ENCODE measurements around the gene ALKBH8. TPM values are rescaled to one million over a fixed set of nuclear protein-coding genes. Genes with fewer than 3 reads are reported as not detected.

Gene ALKBH8
- total and polyA plus RNA-seq, 2 of the 8 experiments (the other 6 are each of a cell fraction or from before 2014, with no cell fraction given) = 3.6 to 11.9 TPM

- Histone ChIP-seq H3K9me3 (ENCODE audit: insufficient read depth in 2 of 2, low read depth in 1 of 2, low read length in 1 of 2) (peaks cover 5 to 8% of the 10 kb centered on the region in 2 experiments; a peak in 3 of 4 replicates), H4K20me1 (replicated peaks in 1 of 2; ENCODE audit: control insufficient read depth in 1 of 2, insufficient read depth in 2 of 2, low read length in 2 of 2) (no peaks in the 10 kb centered on the region), H2BK12ac (ENCODE audit: low read depth, low read length) (no peak overlapping the region), H2BK120ac (replicated peaks; ENCODE audit: low read depth, low read length) (no peak overlapping the region), H2BK15ac (ENCODE audit: low read length) (no peak overlapping the region), H3K56ac (replicated peaks; ENCODE audit: insufficient read length, low read depth, low read length) (no peak overlapping the region), H3K27ac (ENCODE audit: low read depth, low read length) (no peak overlapping the region), H3K18ac (ENCODE audit: extremely low read depth, low read length) (no peak overlapping the region), H3K4ac (replicated peaks; ENCODE audit: insufficient read length, low read depth, low read length) (no peak overlapping the region), H2AK5ac (ENCODE audit: low read depth, low read length) (no peak overlapping the region), H3K23me2 (ENCODE audit: low read depth, low read length) (no peaks in the 10 kb centered on the region), H3K27me3 (replicated peaks in 1 of 4; ENCODE audit: control insufficient read depth in 3 of 4, extremely low read depth in 1 of 4, insufficient read depth in 3 of 4, low read length in 3 of 4) (no peaks in the 10 kb centered on the region), H3K4me1 (replicated peaks in 1 of 4; ENCODE audit: control insufficient read depth in 3 of 4, insufficient read depth in 4 of 4, low read length in 3 of 4) (no peaks in the 10 kb centered on the region), H4K8ac (ENCODE audit: extremely low read depth, insufficient read depth, low read length) (no peak overlapping the region), H2BK20ac (ENCODE audit: low read length) (no peak overlapping the region), H3K4me2 (ENCODE audit: insufficient read depth in 1 of 2, low read depth in 2 of 2, low read length in 2 of 2) (no peak overlapping the region), H3K36me3 (ENCODE audit: control insufficient read depth in 2 of 4, insufficient read depth in 4 of 4, low read length in 3 of 4) (peaks cover 3 to 36% (median 16%) of the 10 kb centered on the region in 4 experiments; a peak in 6 of 8 replicates), H4K91ac (replicated peaks; ENCODE audit: insufficient read length, low read length) (no peak overlapping the region), H2BK5ac (ENCODE audit: low read depth, low read length) (no peak overlapping the region), H3K9ac (replicated peaks in 1 of 4; ENCODE audit: extremely low read depth in 1 of 4, low read depth in 3 of 4, low read length in 3 of 4) (no peak overlapping the region), H3K14ac (ENCODE audit: insufficient read length) (no peak overlapping the region), H3K79me2 (ENCODE audit: control insufficient read depth in 1 of 2, insufficient read depth in 2 of 2, low read length in 2 of 2) (no peaks in the 10 kb centered on the region), H4K5ac (ENCODE audit: insufficient read length, low read depth, low read length) (no peak overlapping the region), H3K79me1 (ENCODE audit: low read depth, low read length) (no peaks in the 10 kb centered on the region), H3K4me3 (ENCODE audit: extremely low read depth in 1 of 4, insufficient read depth in 2 of 4, low read depth in 3 of 4, low read length in 4 of 4) (no peak overlapping the region), H3K23ac (ENCODE audit: insufficient read length) (no peak overlapping the region), H2AFZ (ENCODE audit: low read length) (no peak overlapping the region)
- POLR2A ChIA-PET (ENCODE audit: partially characterized antibody) = no interaction called here
- DNase-seq (ENCODE audit: low read depth in 1 of 2, low spot score in 2 of 2) (no peak), FAIRE-seq (no peak)
- CTCF ChIA-PET (ENCODE audit: partially characterized antibody) = no interaction called here
- WGBS, 2 experiments (ENCODE audit: extremely low coverage in 1 of 2, insufficient coverage in 1 of 2, insufficient read length in 1 of 2, insufficient replicate concordance in 2 of 2, low coverage in 1 of 2, low lambda C conversion rate in 2 of 2, missing lambda C conversion rate in 1 of 2) = 90% methylated on average over 1 of the region's 1 CpG; no CpG with 5 or more reads in 1 of the 2 experiments
- no peak for TF ChIP-seq TBP (IDR thresholded peaks at IDR 0.05; ENCODE audit: low read depth, low read length)
- no peak for TF ChIP-seq CBX8 (IDR thresholded peaks at IDR 0.05; ENCODE audit: borderline replicate concordance, low read depth, low read length)
- TF ChIP-seq SIRT6 (IDR thresholded peaks at IDR 0.05; ENCODE audit: low read length) = no peak
- TF ChIP-seq KDM4A (IDR thresholded peaks at IDR 0.05; ENCODE audit: low read depth, low read length, severe bottlenecking) = no peak
- TF ChIP-seq JUN (IDR thresholded peaks at IDR 0.05; ENCODE audit: low read depth, low read length) = no peak
- TF ChIP-seq, protein P1, sequence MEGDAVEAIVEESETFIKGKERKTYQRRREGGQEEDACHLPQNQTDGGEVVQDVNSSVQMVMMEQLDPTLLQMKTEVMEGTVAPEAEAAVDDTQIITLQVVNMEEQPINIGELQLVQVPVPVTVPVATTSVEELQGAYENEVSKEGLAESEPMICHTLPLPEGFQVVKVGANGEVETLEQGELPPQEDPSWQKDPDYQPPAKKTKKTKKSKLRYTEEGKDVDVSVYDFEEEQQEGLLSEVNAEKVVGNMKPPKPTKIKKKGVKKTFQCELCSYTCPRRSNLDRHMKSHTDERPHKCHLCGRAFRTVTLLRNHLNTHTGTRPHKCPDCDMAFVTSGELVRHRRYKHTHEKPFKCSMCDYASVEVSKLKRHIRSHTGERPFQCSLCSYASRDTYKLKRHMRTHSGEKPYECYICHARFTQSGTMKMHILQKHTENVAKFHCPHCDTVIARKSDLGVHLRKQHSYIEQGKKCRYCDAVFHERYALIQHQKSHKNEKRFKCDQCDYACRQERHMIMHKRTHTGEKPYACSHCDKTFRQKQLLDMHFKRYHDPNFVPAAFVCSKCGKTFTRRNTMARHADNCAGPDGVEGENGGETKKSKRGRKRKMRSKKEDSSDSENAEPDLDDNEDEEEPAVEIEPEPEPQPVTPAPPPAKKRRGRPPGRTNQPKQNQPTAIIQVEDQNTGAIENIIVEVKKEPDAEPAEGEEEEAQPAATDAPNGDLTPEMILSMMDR (IDR thresholded peaks at IDR 0.05; ENCODE audit: control extremely low read depth in 1 of 3, insufficient read depth in 1 of 3, low read depth in 1 of 3, low read length in 3 of 3) = no peak
- TF ChIP-seq EGR1 (IDR thresholded peaks at IDR 0.05; ENCODE audit: borderline replicate concordance, low read depth, low read length) = no peak
- no peak for TF ChIP-seq FOSL1 (IDR thresholded peaks at IDR 0.05; ENCODE audit: insufficient read depth, low read depth, low read length)
- TF ChIP-seq E2F6 (IDR thresholded peaks at IDR 0.05) = no peak
- TF ChIP-seq KDM1A (IDR thresholded peaks at IDR 0.05; ENCODE audit: borderline replicate concordance, low read length) = no peak
Measured at GRCh38 chr11:107501713-107502112, 63.8 kb downstream of the ALKBH8 start.
